ENCODE data around the gene RAP2A.

RAP2A gene

DNA sequence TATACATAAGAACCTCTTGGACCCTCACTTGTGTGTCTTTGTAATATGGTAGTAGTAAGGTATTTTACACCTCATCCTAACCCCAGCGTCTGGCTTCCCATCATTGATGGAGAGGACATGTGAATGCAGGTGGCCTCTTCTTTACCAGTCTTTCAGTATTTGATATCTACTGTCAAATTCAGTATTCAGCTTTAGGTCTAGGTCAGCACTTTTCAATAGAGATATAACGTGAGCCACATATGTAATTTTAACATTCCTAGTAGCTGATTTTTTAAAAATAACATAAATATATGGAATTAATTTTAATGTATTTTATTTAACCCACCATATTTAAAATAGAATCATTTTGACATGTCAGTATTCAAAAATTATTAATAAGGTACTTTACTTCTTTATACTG, 2.9 kb downstream of the RAP2A start:
- TF ChIP-seq, protein P1, sequence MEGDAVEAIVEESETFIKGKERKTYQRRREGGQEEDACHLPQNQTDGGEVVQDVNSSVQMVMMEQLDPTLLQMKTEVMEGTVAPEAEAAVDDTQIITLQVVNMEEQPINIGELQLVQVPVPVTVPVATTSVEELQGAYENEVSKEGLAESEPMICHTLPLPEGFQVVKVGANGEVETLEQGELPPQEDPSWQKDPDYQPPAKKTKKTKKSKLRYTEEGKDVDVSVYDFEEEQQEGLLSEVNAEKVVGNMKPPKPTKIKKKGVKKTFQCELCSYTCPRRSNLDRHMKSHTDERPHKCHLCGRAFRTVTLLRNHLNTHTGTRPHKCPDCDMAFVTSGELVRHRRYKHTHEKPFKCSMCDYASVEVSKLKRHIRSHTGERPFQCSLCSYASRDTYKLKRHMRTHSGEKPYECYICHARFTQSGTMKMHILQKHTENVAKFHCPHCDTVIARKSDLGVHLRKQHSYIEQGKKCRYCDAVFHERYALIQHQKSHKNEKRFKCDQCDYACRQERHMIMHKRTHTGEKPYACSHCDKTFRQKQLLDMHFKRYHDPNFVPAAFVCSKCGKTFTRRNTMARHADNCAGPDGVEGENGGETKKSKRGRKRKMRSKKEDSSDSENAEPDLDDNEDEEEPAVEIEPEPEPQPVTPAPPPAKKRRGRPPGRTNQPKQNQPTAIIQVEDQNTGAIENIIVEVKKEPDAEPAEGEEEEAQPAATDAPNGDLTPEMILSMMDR (conservative IDR thresholded peaks at IDR 0.05; ENCODE audit: low read depth, low read length): no peak
- no peak overlapping the region for H2AFZ ChIP-seq (ENCODE audit: low read depth)
- H3K79me2 ChIP-seq (ENCODE audit: insufficient read depth, low read depth): peaks cover 29% of the 10 kb centered on the region; the same call in 1 of the 2 replicates
- no peaks in the 10 kb centered on the region for H3K27me3 ChIP-seq (ENCODE audit: insufficient read depth, low read depth)
- no peak overlapping the region for H3K9ac ChIP-seq
- no peak overlapping the region for H3K4me3 ChIP-seq (IDR thresholded peaks at IDR 0.05; ENCODE audit: insufficient read depth, low read depth, low read length)
- H3K4me1 ChIP-seq (ENCODE audit: low read depth, poor library complexity, severe bottlenecking): peaks cover 9% of the 10 kb centered on the region
- H4K20me1 ChIP-seq (ENCODE audit: insufficient read depth): no peaks in the 10 kb centered on the region
- H3K27ac ChIP-seq: no peak overlapping the region
- no peak overlapping the region; the same call in 1 of the 2 replicates for H3K4me2 ChIP-seq
- no peaks in the 10 kb centered on the region for H3K36me3 ChIP-seq (ENCODE audit: insufficient read depth)

GRCh38 chr13:97437729-97438128, 3.8 kb downstream of the RAP2A start:
- H3K4me2 ChIP-seq: no peak overlapping the region

GRCh38 chr13:97438856-97439595, 5.1 kb downstream of the RAP2A start:
- H2AFZ ChIP-seq (ENCODE audit: low read depth): no peak overlapping the region
- H3K9ac ChIP-seq: no peak overlapping the region
- peaks cover 9% of the 10 kb centered on the region for H3K4me1 ChIP-seq (ENCODE audit: low read depth, poor library complexity, severe bottlenecking)
- no peaks in the 10 kb centered on the region for H3K36me3 ChIP-seq (ENCODE audit: insufficient read depth)
- no peak overlapping the region for H3K27ac ChIP-seq
- no peaks in the 10 kb centered on the region for H3K27me3 ChIP-seq (ENCODE audit: insufficient read depth, low read depth)
- H3K79me2 ChIP-seq (ENCODE audit: insufficient read depth, low read depth): peaks cover 29% of the 10 kb centered on the region; the same call in 1 of the 2 replicates
- H3K4me2 ChIP-seq: no peak overlapping the region
- TF ChIP-seq, protein P1 (conservative IDR thresholded peaks at IDR 0.05; ENCODE audit: low read depth, low read length): no peak
- H3K4me3 ChIP-seq (IDR thresholded peaks at IDR 0.05; ENCODE audit: insufficient read depth, low read depth, low read length): no peak overlapping the region
- H4K20me1 ChIP-seq (ENCODE audit: insufficient read depth): no peaks in the 10 kb centered on the region

More at GRCh38 chr13:97437729-97438128, 3.8 kb downstream of the RAP2A start:
- Histone ChIP-seq H4K20me1 (ENCODE audit: insufficient read depth) (no peaks in the 10 kb centered on the region), H3K36me3 (ENCODE audit: insufficient read depth) (no peaks in the 10 kb centered on the region), H3K79me2 (ENCODE audit: insufficient read depth, low read depth) (peaks cover 29% of the 10 kb centered on the region; the same call in 1 of the 2 replicates), H2AFZ (ENCODE audit: low read depth) (no peak overlapping the region), H3K9ac (no peak overlapping the region), H3K27me3 (ENCODE audit: insufficient read depth, low read depth) (no peaks in the 10 kb centered on the region), H3K27ac (no peak overlapping the region), H3K4me3 (IDR thresholded peaks at IDR 0.05; ENCODE audit: insufficient read depth, low read depth, low read length) (no peak overlapping the region), H3K4me1 (ENCODE audit: low read depth, poor library complexity, severe bottlenecking) (peaks cover 9% of the 10 kb centered on the region)
- TF ChIP-seq, protein P1 (conservative IDR thresholded peaks at IDR 0.05; ENCODE audit: low read depth, low read length): no peak

- TF ChIP-seq, protein P1 (conservative IDR thresholded peaks at IDR 0.05; ENCODE audit: low read depth, low read length): no peak
- no peak overlapping the region for H3K9ac ChIP-seq
These were observed 6.7 kb downstream of the RAP2A start for GRCh38 chr13:97440598-97441170.

More at GRCh38 chr13:97440598-97441170, 6.7 kb downstream of the RAP2A start:
- no peak overlapping the region for H2AFZ ChIP-seq (ENCODE audit: low read depth)
- H3K4me1 ChIP-seq (ENCODE audit: low read depth, poor library complexity, severe bottlenecking): peaks cover 7% of the 10 kb centered on the region
- H4K20me1 ChIP-seq (ENCODE audit: insufficient read depth): no peaks in the 10 kb centered on the region
- no peaks in the 10 kb centered on the region for H3K36me3 ChIP-seq (ENCODE audit: insufficient read depth)
- H3K27ac ChIP-seq: no peak overlapping the region
- no peak overlapping the region for H3K4me3 ChIP-seq (IDR thresholded peaks at IDR 0.05; ENCODE audit: insufficient read depth, low read depth, low read length)
- H3K27me3 ChIP-seq (ENCODE audit: insufficient read depth, low read depth): no peaks in the 10 kb centered on the region
- no peak overlapping the region for H3K4me2 ChIP-seq
- H3K79me2 ChIP-seq (ENCODE audit: insufficient read depth, low read depth): peaks cover 28% of the 10 kb centered on the region; the same call in 1 of the 2 replicates

Data from KMS-11 (cell line).